OCI-LY1 (cell line): ENCODE data around the gene NF2.

Experiments used
- H2AFZ ChIP-seq: fragments of 200-600 bp; sonication (generic), shearing (Covaris generic); 2 replicates; pipeline ENCODE4 v1.6.0; 2014; ENCODE audit warnings: antibody characterized with exemption, mild to moderate bottlenecking, low read length
- H3F3A ChIP-seq: fragments of 200-600 bp; sonication (generic), shearing (Covaris generic); 2 replicates; pipeline ENCODE4 v1.6.0; 2014; ENCODE audit warnings: mild to moderate bottlenecking, antibody characterized with exemption, low read length, moderate library complexity; ENCODE audit not compliant: insufficient read depth
- H3K27ac ChIP-seq: fragments of 200-600 bp; sonication (generic); 2 replicates; pipeline ENCODE4 v1.5.1; 2014; ENCODE audit warnings: low read length, mixed run types, mild to moderate bottlenecking, low read depth; ENCODE audit not compliant: poor library complexity, severe bottlenecking
- H3K27me3 ChIP-seq: fragments of 200-600 bp; sonication (generic); 2 replicates; pipeline ENCODE4 v1.6.0; 2014; ENCODE audit warnings: antibody characterized with exemption, mild to moderate bottlenecking, low read length, moderate library complexity; ENCODE audit not compliant: insufficient read depth
- H3K36me3 ChIP-seq: fragments of 200-600 bp; sonication (generic); 2 replicates; pipeline ENCODE4 v1.6.1; 2014; ENCODE audit warnings: mild to moderate bottlenecking, antibody characterized with exemption, low read length, moderate library complexity, mixed read lengths; ENCODE audit not compliant: insufficient read depth
- H3K4me1 ChIP-seq: fragments of 200-600 bp; sonication (generic); 2 replicates; pipeline ENCODE4 v1.5.1; 2014; ENCODE audit warnings: mild to moderate bottlenecking, low read length, moderate library complexity; ENCODE audit not compliant: insufficient read depth, severe bottlenecking
- H3K4me2 ChIP-seq: fragments of 200-600 bp; sonication (generic), shearing (Covaris generic); 2 replicates; pipeline ENCODE4 v1.6.1; 2014; ENCODE audit warnings: low read length
- H3K4me3 ChIP-seq: fragments of 200-600 bp; sonication (generic); 2 replicates; pipeline ENCODE4 v1.5.1; 2014; ENCODE audit warnings: low read length, low read depth, mild to moderate bottlenecking, mixed read lengths; ENCODE audit not compliant: poor library complexity, severe bottlenecking
- H3K79me2 ChIP-seq: fragments of 200-600 bp; shearing (Covaris generic); 2 replicates; pipeline ENCODE4 v1.6.1; 2016; ENCODE audit warnings: mixed run types, low read length, mixed read lengths; ENCODE audit not compliant: insufficient read depth
- H3K9ac ChIP-seq: fragments of 200-600 bp; sonication (generic), shearing (Covaris generic); 2 replicates; pipeline ENCODE4 v1.6.1; 2014; ENCODE audit warnings: mild to moderate bottlenecking, low read length, mixed read lengths
- H3K9me2 ChIP-seq: fragments of 200-600 bp; sonication (generic), shearing (Covaris generic); 2 replicates; pipeline ENCODE4 v1.6.1; 2014; ENCODE audit warnings: low read depth, mild to moderate bottlenecking, low read length, mixed read lengths
- H3K9me3 ChIP-seq: fragments of 200-600 bp; shearing (Covaris generic); 2 replicates; pipeline ENCODE4 v1.6.1; 2014; ENCODE audit warnings: low read length, mixed read lengths
- H4K20me1 ChIP-seq: fragments of 200-600 bp; sonication (generic), shearing (Covaris generic); 2 replicates; pipeline ENCODE4 v1.6.0; 2016; ENCODE audit warnings: mild to moderate bottlenecking, low read length; ENCODE audit not compliant: insufficient read depth
- CTCF ChIP-seq: fragments of 200-600 bp; sonication (generic), shearing (Covaris generic); IDR thresholded peaks from 2 replicates; pipeline ENCODE4 v1.5.1; 2017; ENCODE audit warnings: mild to moderate bottlenecking, antibody characterized with exemption, low read length, moderate library complexity, mixed read lengths
- EZH2 ChIP-seq: fragments of 200-600 bp; sonication (generic), shearing (Covaris generic); IDR thresholded peaks from 2 replicates; pipeline ENCODE4 v1.8.0; 2017; ENCODE audit warnings: borderline replicate concordance, mixed run types, mild to moderate bottlenecking, antibody characterized with exemption, low read length, moderate library complexity, mixed read lengths

NF2 gene

GRCh38 chr22:29654420-29654819 is 51.0 kb downstream of the NF2 start:
- TF ChIP-seq CTCF, result no peak
- Histone ChIP-seq H3K9ac (no peak overlapping the region), H3K79me2 (no peaks in the 10 kb centered on the region), H3K27me3 (no peaks in the 10 kb centered on the region), H2AFZ (no peak overlapping the region), H3F3A (no peaks in the 10 kb centered on the region), H3K9me2 (no peaks in the 10 kb centered on the region), H3K4me1 (no peaks in the 10 kb centered on the region), H4K20me1 (no peaks in the 10 kb centered on the region), H3K36me3 (peaks cover 27% of the 10 kb centered on the region; the same call in 1 of the 2 replicates), H3K27ac (no peak overlapping the region), H3K4me3 (no peak overlapping the region), H3K4me2 (no peak overlapping the region), H3K9me3 (no peaks in the 10 kb centered on the region)

GRCh38 chr22:29654882-29655281 is 51.4 kb downstream of the NF2 start:
- Histone ChIP-seq H3K79me2 (no peaks in the 10 kb centered on the region), H4K20me1 (no peaks in the 10 kb centered on the region), H2AFZ (no peak overlapping the region), H3K9me2 (no peaks in the 10 kb centered on the region), H3K27ac (no peak overlapping the region), H3K9me3 (no peaks in the 10 kb centered on the region), H3K4me3 (no peak overlapping the region), H3F3A (no peaks in the 10 kb centered on the region), H3K27me3 (no peaks in the 10 kb centered on the region), H3K4me1 (no peaks in the 10 kb centered on the region), H3K36me3 (peaks cover 28% of the 10 kb centered on the region; the same call in 1 of the 2 replicates), H3K4me2 (no peak overlapping the region), H3K9ac (no peak overlapping the region)
- TF ChIP-seq CTCF (no peak), EZH2 (no peak)

- Histone ChIP-seq H4K20me1 (no peaks in the 10 kb centered on the region), H2AFZ (no peak overlapping the region), H3K79me2 (no peaks in the 10 kb centered on the region), H3K9ac (no peak overlapping the region), H3F3A (no peaks in the 10 kb centered on the region), H3K4me1 (no peaks in the 10 kb centered on the region), H3K36me3 (peaks cover 51% of the 10 kb centered on the region), H3K27ac (no peak overlapping the region), H3K9me2 (no peaks in the 10 kb centered on the region), H3K4me2 (no peak overlapping the region), H3K27me3 (no peaks in the 10 kb centered on the region), H3K9me3 (no peaks in the 10 kb centered on the region), H3K4me3 (no peak overlapping the region)
- TF ChIP-seq EZH2 (no peak), CTCF (no peak)
Observed at GRCh38 chr22:29658176-29658575, 54.7 kb downstream of the NF2 start.
